K562 (cell line): ENCODE measurements around the gene NEU1. TPM values are rescaled to one million over a fixed set of nuclear protein-coding genes. Genes with fewer than 3 reads are reported as not detected.
A peak's percentile ranks its signal among the peaks of the same experiment; 100 is the strongest.

Experiments
- FOXA3 ChIP-seq, 2 experiments: fragments of 450-650 bp in 1 of 2; sonication (generic) in 1 of 2; formaldehyde crosslinking; IDR thresholded peaks in 1 of 2; conservative IDR thresholded peaks in 1 of 2; 2 replicates each; pipeline versions ENCODE4 v1.4.0 to v1.8.0; 2020 to 2022; ENCODE audit warnings: mild to moderate bottlenecking in 2 of 2, missing genetic modification reagents in 1 of 2
- GTF2A2 ChIP-seq: IDR thresholded peaks from 2 replicates; pipeline ENCODE4 v1.6.1; 2016; ENCODE audit warnings: mild to moderate bottlenecking, missing genetic modification characterization, missing compliant biosample characterization
- GTF2E2 ChIP-seq: fragments of 200-800 bp; sonication (Bioruptor generic); IDR thresholded peaks from 2 replicates; pipeline ENCODE4 v1.6.1; 2016; ENCODE audit warnings: missing genetic modification characterization, missing compliant biosample characterization
- RB1 ChIP-seq: fragments of 450-650 bp; IDR thresholded peaks from 2 replicates; pipeline ENCODE4 v1.6.1; 2017; ENCODE audit warnings: low read depth, mild to moderate bottlenecking
- TAF7 ChIP-seq: fragments of 450-650 bp; IDR thresholded peaks from 2 replicates; pipeline ENCODE4 v1.6.1; 2016; ENCODE audit warnings: missing genetic modification characterization, missing compliant biosample characterization
- U2AF1 ChIP-seq: fragments of 200-400 bp; formaldehyde crosslinking; optimal IDR thresholded peaks from 2 replicates; pipeline ENCODE3; 2017; ENCODE audit warnings: mild to moderate bottlenecking, low read depth, low read length, moderate library complexity
- ZNF431 ChIP-seq: sonication (generic); formaldehyde crosslinking; IDR thresholded peaks from 2 replicates; pipeline ENCODE4 v1.8.0; 2022; ENCODE audit warnings: mild to moderate bottlenecking, missing genetic modification reagents
- polyA plus RNA-seq, 8 experiments: library from polyadenylated mRNA; depleted of rRNA in 4 of 8; stranded (reverse) in 5 of 8; unstranded in 3 of 8; fragments of >200 nt; fragmentation: Nextera tagmentation in 2 of 8; fragmentation: Illumina TruSeq in 1 of 8; extraction: Ambion mirVana in 2 of 8; extraction: Trizol in 1 of 8; gene quantifications; 2 replicates each; pipeline versions ENCODE4 v1.2.1 to v1.2.3, GENCODE V29; 2011 to 2014; ENCODE audit warnings: inconsistent platforms in 1 of 8, missing spikeins in 1 of 8
- total RNA-seq, 7 experiments: library from RNA; depleted of rRNA in 6 of 7; stranded (reverse); fragments of >200 nt in 6 of 7; fragmentation: Illumina TruSeq in 2 of 7; extraction: Trizol in 2 of 7; gene quantifications; 2 replicates each; pipeline versions ENCODE4 v1.2.1 to v1.2.3, GENCODE V29; 2011 to 2021; ENCODE audit warnings: low replicate concordance in 1 of 7
- TF ChIP-seq, protein P1 (sequence below): IDR thresholded peaks from 3 replicates; pipeline ENCODE4 v1.6.1; 2011; ENCODE audit warnings: borderline replicate concordance, mild to moderate bottlenecking, moderate library complexity; ENCODE audit not compliant: insufficient read length; ENCODE audit errors: extremely low read depth
- TF ChIP-seq, protein P2 (sequence below): sonication (generic); formaldehyde crosslinking; IDR thresholded peaks from 2 replicates; pipeline ENCODE4 v1.8.0; 2023; ENCODE audit warnings: missing genetic modification reagents, mild to moderate bottlenecking, borderline replicate concordance
- TF ChIP-seq, protein P3 (sequence below): fragments of 450-650 bp; IDR thresholded peaks from 2 replicates; pipeline ENCODE4 v1.6.1; 2016; ENCODE audit warnings: low read depth

NEU1 gene
- total and polyA plus RNA-seq, 9 of the 15 experiments (the other 6 are each of a cell fraction or from before 2014, with no cell fraction given) = 14.8 to 67.8 (median 51.0) TPM

DNA sequence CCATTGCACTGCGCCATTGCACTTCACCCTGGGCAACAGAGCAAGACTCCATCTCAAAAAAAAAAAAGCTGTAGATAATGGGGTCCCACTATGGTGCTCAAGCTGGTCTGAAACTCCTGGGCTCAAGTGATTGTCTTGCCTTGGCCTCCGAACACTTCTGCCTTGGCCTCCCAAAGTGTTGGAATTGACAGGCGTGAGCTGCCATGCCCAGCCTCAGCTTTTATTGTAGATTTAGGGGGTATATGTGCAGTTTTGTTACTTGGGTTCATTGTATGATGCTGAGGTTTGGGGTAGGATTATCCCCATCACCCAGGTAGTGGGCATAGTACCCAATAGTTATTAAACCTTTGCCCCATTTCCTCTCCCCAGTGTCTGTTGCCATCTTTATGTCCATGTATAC lies 23.7 kb downstream of the NEU1 start (continued):
- TF ChIP-seq, protein P1, sequence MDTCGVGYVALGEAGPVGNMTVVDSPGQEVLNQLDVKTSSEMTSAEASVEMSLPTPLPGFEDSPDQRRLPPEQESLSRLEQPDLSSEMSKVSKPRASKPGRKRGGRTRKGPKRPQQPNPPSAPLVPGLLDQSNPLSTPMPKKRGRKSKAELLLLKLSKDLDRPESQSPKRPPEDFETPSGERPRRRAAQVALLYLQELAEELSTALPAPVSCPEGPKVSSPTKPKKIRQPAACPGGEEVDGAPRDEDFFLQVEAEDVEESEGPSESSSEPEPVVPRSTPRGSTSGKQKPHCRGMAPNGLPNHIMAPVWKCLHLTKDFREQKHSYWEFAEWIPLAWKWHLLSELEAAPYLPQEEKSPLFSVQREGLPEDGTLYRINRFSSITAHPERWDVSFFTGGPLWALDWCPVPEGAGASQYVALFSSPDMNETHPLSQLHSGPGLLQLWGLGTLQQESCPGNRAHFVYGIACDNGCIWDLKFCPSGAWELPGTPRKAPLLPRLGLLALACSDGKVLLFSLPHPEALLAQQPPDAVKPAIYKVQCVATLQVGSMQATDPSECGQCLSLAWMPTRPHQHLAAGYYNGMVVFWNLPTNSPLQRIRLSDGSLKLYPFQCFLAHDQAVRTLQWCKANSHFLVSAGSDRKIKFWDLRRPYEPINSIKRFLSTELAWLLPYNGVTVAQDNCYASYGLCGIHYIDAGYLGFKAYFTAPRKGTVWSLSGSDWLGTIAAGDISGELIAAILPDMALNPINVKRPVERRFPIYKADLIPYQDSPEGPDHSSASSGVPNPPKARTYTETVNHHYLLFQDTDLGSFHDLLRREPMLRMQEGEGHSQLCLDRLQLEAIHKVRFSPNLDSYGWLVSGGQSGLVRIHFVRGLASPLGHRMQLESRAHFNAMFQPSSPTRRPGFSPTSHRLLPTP = no peak
- TF ChIP-seq GTF2E2 (no peak), GTF2A2 (no peak), TAF7 (tag) (no peak), ZNF431 (CRISPR knock-in tag) (0 out of 2 replicates have a peak, but pooled peaks have one; percentile 1), FOXA3 (CRISPR knock-in tag; conservative IDR thresholded peaks at IDR 0.05 in 1 of 2, IDR thresholded peaks at IDR 0.05 in 1 of 2) (no peak), RB1 (no peak), U2AF1 (no peak)
- TF ChIP-seq, protein P2, sequence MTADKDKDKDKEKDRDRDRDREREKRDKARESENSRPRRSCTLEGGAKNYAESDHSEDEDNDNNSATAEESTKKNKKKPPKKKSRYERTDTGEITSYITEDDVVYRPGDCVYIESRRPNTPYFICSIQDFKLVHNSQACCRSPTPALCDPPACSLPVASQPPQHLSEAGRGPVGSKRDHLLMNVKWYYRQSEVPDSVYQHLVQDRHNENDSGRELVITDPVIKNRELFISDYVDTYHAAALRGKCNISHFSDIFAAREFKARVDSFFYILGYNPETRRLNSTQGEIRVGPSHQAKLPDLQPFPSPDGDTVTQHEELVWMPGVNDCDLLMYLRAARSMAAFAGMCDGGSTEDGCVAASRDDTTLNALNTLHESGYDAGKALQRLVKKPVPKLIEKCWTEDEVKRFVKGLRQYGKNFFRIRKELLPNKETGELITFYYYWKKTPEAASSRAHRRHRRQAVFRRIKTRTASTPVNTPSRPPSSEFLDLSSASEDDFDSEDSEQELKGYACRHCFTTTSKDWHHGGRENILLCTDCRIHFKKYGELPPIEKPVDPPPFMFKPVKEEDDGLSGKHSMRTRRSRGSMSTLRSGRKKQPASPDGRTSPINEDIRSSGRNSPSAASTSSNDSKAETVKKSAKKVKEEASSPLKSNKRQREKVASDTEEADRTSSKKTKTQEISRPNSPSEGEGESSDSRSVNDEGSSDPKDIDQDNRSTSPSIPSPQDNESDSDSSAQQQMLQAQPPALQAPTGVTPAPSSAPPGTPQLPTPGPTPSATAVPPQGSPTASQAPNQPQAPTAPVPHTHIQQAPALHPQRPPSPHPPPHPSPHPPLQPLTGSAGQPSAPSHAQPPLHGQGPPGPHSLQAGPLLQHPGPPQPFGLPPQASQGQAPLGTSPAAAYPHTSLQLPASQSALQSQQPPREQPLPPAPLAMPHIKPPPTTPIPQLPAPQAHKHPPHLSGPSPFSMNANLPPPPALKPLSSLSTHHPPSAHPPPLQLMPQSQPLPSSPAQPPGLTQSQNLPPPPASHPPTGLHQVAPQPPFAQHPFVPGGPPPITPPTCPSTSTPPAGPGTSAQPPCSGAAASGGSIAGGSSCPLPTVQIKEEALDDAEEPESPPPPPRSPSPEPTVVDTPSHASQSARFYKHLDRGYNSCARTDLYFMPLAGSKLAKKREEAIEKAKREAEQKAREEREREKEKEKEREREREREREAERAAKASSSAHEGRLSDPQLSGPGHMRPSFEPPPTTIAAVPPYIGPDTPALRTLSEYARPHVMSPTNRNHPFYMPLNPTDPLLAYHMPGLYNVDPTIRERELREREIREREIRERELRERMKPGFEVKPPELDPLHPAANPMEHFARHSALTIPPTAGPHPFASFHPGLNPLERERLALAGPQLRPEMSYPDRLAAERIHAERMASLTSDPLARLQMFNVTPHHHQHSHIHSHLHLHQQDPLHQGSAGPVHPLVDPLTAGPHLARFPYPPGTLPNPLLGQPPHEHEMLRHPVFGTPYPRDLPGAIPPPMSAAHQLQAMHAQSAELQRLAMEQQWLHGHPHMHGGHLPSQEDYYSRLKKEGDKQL (CRISPR knock-in tag) = no peak
- TF ChIP-seq, protein P3, sequence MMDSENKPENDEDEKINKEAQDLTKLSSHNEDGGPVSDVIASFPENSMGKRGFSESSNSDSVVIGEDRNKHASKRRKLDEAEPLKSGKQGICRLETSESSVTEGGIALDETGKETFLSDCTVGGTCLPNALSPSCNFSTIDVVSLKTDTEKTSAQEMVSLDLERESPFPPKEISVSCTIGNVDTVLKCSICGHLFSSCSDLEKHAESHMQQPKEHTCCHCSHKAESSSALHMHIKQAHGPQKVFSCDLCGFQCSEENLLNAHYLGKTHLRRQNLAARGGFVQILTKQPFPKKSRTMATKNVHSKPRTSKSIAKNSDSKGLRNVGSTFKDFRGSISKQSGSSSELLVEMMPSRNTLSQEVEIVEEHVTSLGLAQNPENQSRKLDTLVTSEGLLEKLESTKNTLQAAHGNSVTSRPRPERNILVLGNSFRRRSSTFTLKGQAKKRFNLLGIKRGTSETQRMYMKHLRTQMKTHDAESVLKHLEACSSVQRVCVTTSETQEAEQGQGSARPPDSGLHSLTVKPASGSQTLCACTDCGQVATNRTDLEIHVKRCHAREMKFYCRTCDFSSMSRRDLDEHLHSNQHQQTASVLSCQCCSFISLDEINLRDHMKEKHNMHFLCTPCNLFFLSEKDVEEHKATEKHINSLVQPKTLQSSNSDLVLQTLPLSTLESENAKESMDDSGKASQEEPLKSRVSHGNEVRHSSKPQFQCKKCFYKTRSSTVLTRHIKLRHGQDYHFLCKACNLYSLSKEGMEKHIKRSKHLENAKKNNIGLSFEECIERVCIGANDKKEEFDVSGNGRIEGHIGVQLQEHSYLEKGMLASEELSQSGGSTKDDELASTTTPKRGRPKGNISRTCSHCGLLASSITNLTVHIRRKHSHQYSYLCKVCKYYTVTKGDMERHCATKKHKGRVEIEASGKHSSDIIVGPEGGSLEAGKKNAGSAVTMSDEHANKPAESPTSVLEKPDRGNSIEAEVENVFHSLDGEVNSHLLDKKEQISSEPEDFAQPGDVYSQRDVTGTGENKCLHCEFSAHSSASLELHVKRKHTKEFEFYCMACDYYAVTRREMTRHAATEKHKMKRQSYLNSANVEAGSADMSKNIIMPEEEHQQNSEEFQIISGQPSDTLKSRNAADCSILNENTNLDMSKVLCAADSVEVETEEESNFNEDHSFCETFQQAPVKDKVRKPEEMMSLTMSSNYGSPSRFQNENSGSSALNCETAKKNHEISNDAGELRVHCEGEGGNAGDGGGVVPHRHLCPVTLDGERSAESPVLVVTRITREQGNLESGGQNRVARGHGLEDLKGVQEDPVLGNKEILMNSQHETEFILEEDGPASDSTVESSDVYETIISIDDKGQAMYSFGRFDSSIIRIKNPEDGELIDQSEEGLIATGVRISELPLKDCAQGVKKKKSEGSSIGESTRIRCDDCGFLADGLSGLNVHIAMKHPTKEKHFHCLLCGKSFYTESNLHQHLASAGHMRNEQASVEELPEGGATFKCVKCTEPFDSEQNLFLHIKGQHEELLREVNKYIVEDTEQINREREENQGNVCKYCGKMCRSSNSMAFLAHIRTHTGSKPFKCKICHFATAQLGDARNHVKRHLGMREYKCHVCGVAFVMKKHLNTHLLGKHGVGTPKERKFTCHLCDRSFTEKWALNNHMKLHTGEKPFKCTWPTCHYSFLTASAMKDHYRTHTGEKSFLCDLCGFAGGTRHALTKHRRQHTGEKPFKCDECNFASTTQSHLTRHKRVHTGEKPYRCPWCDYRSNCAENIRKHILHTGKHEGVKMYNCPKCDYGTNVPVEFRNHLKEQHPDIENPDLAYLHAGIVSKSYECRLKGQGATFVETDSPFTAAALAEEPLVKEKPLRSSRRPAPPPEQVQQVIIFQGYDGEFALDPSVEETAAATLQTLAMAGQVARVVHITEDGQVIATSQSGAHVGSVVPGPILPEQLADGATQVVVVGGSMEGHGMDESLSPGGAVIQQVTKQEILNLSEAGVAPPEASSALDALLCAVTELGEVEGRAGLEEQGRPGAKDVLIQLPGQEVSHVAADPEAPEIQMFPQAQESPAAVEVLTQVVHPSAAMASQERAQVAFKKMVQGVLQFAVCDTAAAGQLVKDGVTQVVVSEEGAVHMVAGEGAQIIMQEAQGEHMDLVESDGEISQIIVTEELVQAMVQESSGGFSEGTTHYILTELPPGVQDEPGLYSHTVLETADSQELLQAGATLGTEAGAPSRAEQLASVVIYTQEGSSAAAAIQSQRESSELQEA = no peak
